Liver (tissue), 9 donors: ENCODE measurements around the gene FARP1. TPM values are rescaled to one million over a fixed set of nuclear protein-coding genes. Genes with fewer than 3 reads are reported as not detected.

Experiments used
- DNase-seq: peaks from one replicate; pipeline ENCODE4 v3.0.0-alpha.2; 2017; ENCODE audit warnings: low spot score
- H3K27ac ChIP-seq, 2 donors: one replicate each; pipeline ENCODE4 v1.7.0; 2013; ENCODE audit warnings: inconsistent platforms in 2 of 2, low read length in 2 of 2, control low read depth in 1 of 2, low read depth in 1 of 2, mild to moderate bottlenecking in 1 of 2
- H3K27me3 ChIP-seq, 4 donors: one replicate each; pipeline versions ENCODE4 v1.6.1 to v1.7.0; 2013; ENCODE audit warnings: low read length in 3 of 4, inconsistent platforms in 1 of 4, mild to moderate bottlenecking in 1 of 4, moderate library complexity in 1 of 4; ENCODE audit not compliant: control insufficient read depth in 4 of 4, insufficient read depth in 4 of 4
- H3K36me3 ChIP-seq, 4 donors: one replicate each; pipeline versions ENCODE4 v1.6.1 to v1.7.0; 2013; ENCODE audit warnings: low read length in 3 of 4, mild to moderate bottlenecking in 3 of 4, low read depth in 1 of 4, moderate library complexity in 1 of 4; ENCODE audit not compliant: control insufficient read depth in 4 of 4, insufficient read depth in 3 of 4
- H3K4me1 ChIP-seq, 4 donors: one replicate each; pipeline versions ENCODE4 v1.6.1 to v1.7.0; 2013; ENCODE audit warnings: low read length in 3 of 4, mild to moderate bottlenecking in 3 of 4, moderate library complexity in 1 of 4; ENCODE audit not compliant: control insufficient read depth in 4 of 4, insufficient read depth in 4 of 4
- H3K4me3 ChIP-seq, 3 donors: one replicate each; pipeline versions ENCODE4 v1.6.1 to v1.7.0; 2013; ENCODE audit warnings: low read length in 3 of 3, control low read depth in 1 of 3, low read depth in 1 of 3, mild to moderate bottlenecking in 1 of 3
- H3K9ac ChIP-seq, 2 donors: one replicate each; pipeline ENCODE4 v1.7.0; 2013; ENCODE audit warnings: low read length in 2 of 2, mild to moderate bottlenecking in 2 of 2, moderate library complexity in 2 of 2, control low read depth in 1 of 2, low read depth in 1 of 2
- H3K9me3 ChIP-seq, 4 donors: one replicate each; pipeline versions ENCODE4 v1.6.1 to v1.7.0; 2013; ENCODE audit warnings: low read length in 3 of 4; ENCODE audit not compliant: control insufficient read depth in 4 of 4
- ATF3 ChIP-seq: IDR thresholded peaks from 2 replicates; pipeline ENCODE4 v1.6.1; 2016; ENCODE audit warnings: antibody characterized with exemption
- EGR1 ChIP-seq, 2 donors: IDR thresholded peaks; 2 replicates each; pipeline ENCODE4 v1.6.1; 2016 to 2018; ENCODE audit warnings: antibody characterized with exemption in 2 of 2, low read depth in 2 of 2
- FOXA1 ChIP-seq: IDR thresholded peaks from 2 replicates; pipeline ENCODE4 v1.6.1; 2016; ENCODE audit warnings: antibody characterized with exemption
- FOXA2 ChIP-seq: IDR thresholded peaks from 2 replicates; pipeline ENCODE4 v1.6.1; 2016; ENCODE audit warnings: antibody characterized with exemption
- GABPA ChIP-seq, 2 donors: IDR thresholded peaks in 1 of 2; conservative IDR thresholded peaks in 1 of 2; 2 replicates each; pipeline ENCODE4 v1.6.1; 2016; ENCODE audit warnings: antibody characterized with exemption in 2 of 2, mild to moderate bottlenecking in 1 of 2, moderate library complexity in 1 of 2
- JUND ChIP-seq, 2 donors: IDR thresholded peaks; 2 replicates each; pipeline ENCODE4 v1.6.1; 2016; ENCODE audit warnings: antibody characterized with exemption in 2 of 2
- NR2F2 ChIP-seq: IDR thresholded peaks from 2 replicates; pipeline ENCODE4 v1.6.1; 2016; ENCODE audit warnings: antibody characterized with exemption
- RAD21 ChIP-seq, 2 donors: IDR thresholded peaks; 2 replicates each; pipeline ENCODE4 v1.6.1; 2016; ENCODE audit warnings: antibody characterized with exemption in 2 of 2, mild to moderate bottlenecking in 2 of 2
- RXRA ChIP-seq, 2 donors: IDR thresholded peaks; 2 replicates each; pipeline ENCODE4 v1.6.1; 2017 to 2018; ENCODE audit warnings: antibody characterized with exemption in 2 of 2, mild to moderate bottlenecking in 1 of 2
- SP1 ChIP-seq: IDR thresholded peaks from 2 replicates; pipeline ENCODE4 v1.6.1; 2018; ENCODE audit warnings: antibody characterized with exemption, mild to moderate bottlenecking
- TAF1 ChIP-seq: conservative IDR thresholded peaks from 2 replicates; pipeline ENCODE4 v1.6.1; 2016; ENCODE audit warnings: antibody characterized with exemption, mild to moderate bottlenecking
- WGBS: extraction: QIAGEN DNeasy Blood & Tissue Kit; methylation state at CpG from one replicate; pipeline ENCODE4 v1.1.7; 2013; 5-methylcytosine and 5-hydroxymethylcytosine counted together
- polyA plus RNA-seq, 2 donors: library from polyadenylated mRNA; stranded (reverse) in 1 of 2; unstranded in 1 of 2; fragments of 200-250 nt in 1 of 2; fragments of >200 nt in 1 of 2; fragmentation: Nextera tagmentation in 1 of 2; extraction: Ambion mirVana in 1 of 2; gene quantifications; one replicate each; pipeline versions ENCODE4 v1.2.1 to v1.2.3, GENCODE V29; 2013 to 2015
- total RNA-seq, 2 donors: library from RNA; depleted of rRNA; stranded (reverse); fragments of >200 nt; gene quantifications; one replicate each; pipeline ENCODE4 v1.2.3, GENCODE V29; 2014
- TF ChIP-seq, protein P1 (sequence below): fragments of 150-350 bp; IDR thresholded peaks from 2 replicates; pipeline ENCODE4 v1.5.1; 2017; ENCODE audit warnings: improper control_type of control experiment, low read depth, low read length; ENCODE audit not compliant: missing input control
- TF ChIP-seq, protein P2 (sequence below): IDR thresholded peaks from 2 replicates; pipeline ENCODE4 v1.6.1; 2016; ENCODE audit warnings: antibody characterized with exemption
- donor health status: healthy.
- donor health status: healthy.
- donor health status: healthy.
- donor health status: healthy.
- donor health status: healthy.

Gene FARP1
- total and polyA plus RNA-seq, 4 donors, result 28.4 to 62.6 (median 39.8) TPM

DNA sequence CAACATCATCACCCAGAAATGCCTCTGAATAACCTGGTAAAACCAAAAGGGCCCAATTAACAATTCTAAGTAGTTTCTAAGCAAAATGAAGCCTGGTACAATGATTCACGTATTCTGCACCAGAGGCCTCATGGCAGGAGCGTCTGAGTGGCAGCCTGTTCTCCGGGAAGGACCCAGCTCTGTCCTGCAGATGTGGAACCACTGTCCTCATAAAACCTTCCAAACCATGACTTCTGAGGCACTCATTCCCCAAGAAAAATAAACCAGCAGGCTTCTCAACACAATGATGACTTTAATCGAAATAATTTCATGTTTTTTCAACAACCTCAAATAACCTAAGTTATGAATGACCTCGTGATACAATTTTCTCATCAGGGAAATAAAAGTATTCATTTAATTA lies 344.1 kb downstream of the FARP1 start:
- Histone ChIP-seq H3K27me3 (no peaks in the 10 kb centered on the region), H3K4me1 (peaks cover 29 to 61% (median 53%) of the 10 kb centered on the region in 4 donors), H3K36me3 (no peaks in the 10 kb centered on the region), H3K9me3 (no peaks in the 10 kb centered on the region), H3K9ac (no peak overlapping the region), H3K27ac (no peak overlapping the region), H3K4me3 (no peak overlapping the region)
- DNase-seq, result no peak
- TF ChIP-seq TAF1 (no peak), ATF3 (no peak)
- TF ChIP-seq, protein P1, sequence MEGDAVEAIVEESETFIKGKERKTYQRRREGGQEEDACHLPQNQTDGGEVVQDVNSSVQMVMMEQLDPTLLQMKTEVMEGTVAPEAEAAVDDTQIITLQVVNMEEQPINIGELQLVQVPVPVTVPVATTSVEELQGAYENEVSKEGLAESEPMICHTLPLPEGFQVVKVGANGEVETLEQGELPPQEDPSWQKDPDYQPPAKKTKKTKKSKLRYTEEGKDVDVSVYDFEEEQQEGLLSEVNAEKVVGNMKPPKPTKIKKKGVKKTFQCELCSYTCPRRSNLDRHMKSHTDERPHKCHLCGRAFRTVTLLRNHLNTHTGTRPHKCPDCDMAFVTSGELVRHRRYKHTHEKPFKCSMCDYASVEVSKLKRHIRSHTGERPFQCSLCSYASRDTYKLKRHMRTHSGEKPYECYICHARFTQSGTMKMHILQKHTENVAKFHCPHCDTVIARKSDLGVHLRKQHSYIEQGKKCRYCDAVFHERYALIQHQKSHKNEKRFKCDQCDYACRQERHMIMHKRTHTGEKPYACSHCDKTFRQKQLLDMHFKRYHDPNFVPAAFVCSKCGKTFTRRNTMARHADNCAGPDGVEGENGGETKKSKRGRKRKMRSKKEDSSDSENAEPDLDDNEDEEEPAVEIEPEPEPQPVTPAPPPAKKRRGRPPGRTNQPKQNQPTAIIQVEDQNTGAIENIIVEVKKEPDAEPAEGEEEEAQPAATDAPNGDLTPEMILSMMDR, result no peak
- 96% methylated on average over 5 of the region's 5 CpGs for WGBS

DNA sequence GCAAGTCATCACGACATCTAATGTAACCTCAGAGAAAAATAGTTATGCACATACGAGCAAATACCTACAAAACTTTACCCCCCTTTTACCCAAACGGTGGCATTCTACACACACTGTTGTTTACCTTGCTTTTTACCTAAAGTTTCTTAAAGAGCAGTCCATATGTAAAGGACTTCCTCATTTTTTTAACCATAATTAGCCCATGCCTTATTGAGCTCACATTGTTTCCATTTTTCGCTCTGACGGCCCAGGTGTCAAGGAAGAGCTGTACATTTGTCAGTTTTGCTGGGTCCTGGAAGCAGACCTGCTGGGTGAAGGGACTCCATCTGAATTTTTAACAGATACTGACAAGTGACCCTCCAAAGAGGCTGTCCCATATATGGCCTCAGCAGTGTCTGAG lies 344.6 kb downstream of the FARP1 start:
- Histone ChIP-seq H3K27ac (no peak overlapping the region), H3K27me3 (no peaks in the 10 kb centered on the region), H3K4me1 (peaks cover 29 to 61% (median 50%) of the 10 kb centered on the region in 4 donors), H3K4me3 (no peak overlapping the region), H3K9me3 (no peaks in the 10 kb centered on the region), H3K36me3 (no peaks in the 10 kb centered on the region), H3K9ac (no peak overlapping the region)
- 87% methylated on average over 5 of the region's 5 CpGs for WGBS
- no peak for DNase-seq
- TF ChIP-seq GABPA (IDR thresholded peaks at IDR 0.05 in 1 of 2, conservative IDR thresholded peaks at IDR 0.05 in 1 of 2), result no peak
- no peak for TF ChIP-seq JUND (IDR thresholded peaks at IDR 0.05)
- TF ChIP-seq, protein P1, result no peak

- Histone ChIP-seq H3K9me3 (no peaks in the 10 kb centered on the region), H3K9ac (no peak overlapping the region), H3K4me1 (peaks cover 20 to 49% (median 40%) of the 10 kb centered on the region in 4 donors), H3K4me3 (no peak overlapping the region), H3K36me3 (no peaks in the 10 kb centered on the region), H3K27me3 (no peaks in the 10 kb centered on the region), H3K27ac (no peak overlapping the region)
- TF ChIP-seq TAF1 (no peak), FOXA1 (no peak), NR2F2 (no peak)
- WGBS, result 80% methylated on average over 11 of the region's 11 CpGs
- DNase-seq, result no peak
These were observed 345.8 kb downstream of the FARP1 start for GRCh38 chr13:98488736-98489135.

GRCh38 chr13:98489446-98490194 lies 346.7 kb downstream of the FARP1 start:
- peaks cover 19 to 40% (median 31%) of the 10 kb centered on the region in 4 donors for H3K4me1 ChIP-seq
- no peak overlapping the region for H3K4me3 ChIP-seq
- WGBS, result 77% methylated on average over 8 of the region's 8 CpGs
- no peak overlapping the region for H3K9ac ChIP-seq
- H3K27me3 ChIP-seq, result no peaks in the 10 kb centered on the region
- H3K9me3 ChIP-seq, result no peaks in the 10 kb centered on the region
- peak overlapping the region; percentile 11 to 52 for H3K27ac ChIP-seq
- TF ChIP-seq EGR1 (IDR thresholded peaks at IDR 0.05; ENCODE audit: low read depth in 2 of 2) (no peak), RXRA (IDR thresholded peaks at IDR 0.05) (no peak), FOXA1 (no peak), GABPA (IDR thresholded peaks at IDR 0.05 in 1 of 2, conservative IDR thresholded peaks at IDR 0.05 in 1 of 2) (no peak), JUND (IDR thresholded peaks at IDR 0.05) (no peak), RAD21 (IDR thresholded peaks at IDR 0.05) (no peak), FOXA2 (no peak), SP1 (no peak)
- TF ChIP-seq, protein P2, sequence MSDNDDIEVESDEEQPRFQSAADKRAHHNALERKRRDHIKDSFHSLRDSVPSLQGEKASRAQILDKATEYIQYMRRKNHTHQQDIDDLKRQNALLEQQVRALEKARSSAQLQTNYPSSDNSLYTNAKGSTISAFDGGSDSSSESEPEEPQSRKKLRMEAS, result no peak
- TF ChIP-seq, protein P1, result no peak
- DNase-seq, result no peak
- peaks cover 0 to under 1% (median 0%) of the 10 kb centered on the region in 4 donors for H3K36me3 ChIP-seq
